Breast epithelium (tissue), 3 donors: ENCODE data around the gene STEAP3.

Experiments used
- POLR2A ChIP-seq: fragments of 450-650 bp; IDR thresholded peaks from one replicate; pipeline ENCODE4 v1.6.1; 2016; ENCODE audit warnings: antibody characterized with exemption, mild to moderate bottlenecking, moderate library complexity
- TF ChIP-seq, protein P1 (sequence below), 3 donors: fragments of 450-650 bp; IDR thresholded peaks; one replicate each; pipeline ENCODE4 v1.5.1; 2016 to 2017; ENCODE audit warnings: antibody characterized with exemption in 3 of 3, mild to moderate bottlenecking in 3 of 3, moderate library complexity in 3 of 3

DNA sequence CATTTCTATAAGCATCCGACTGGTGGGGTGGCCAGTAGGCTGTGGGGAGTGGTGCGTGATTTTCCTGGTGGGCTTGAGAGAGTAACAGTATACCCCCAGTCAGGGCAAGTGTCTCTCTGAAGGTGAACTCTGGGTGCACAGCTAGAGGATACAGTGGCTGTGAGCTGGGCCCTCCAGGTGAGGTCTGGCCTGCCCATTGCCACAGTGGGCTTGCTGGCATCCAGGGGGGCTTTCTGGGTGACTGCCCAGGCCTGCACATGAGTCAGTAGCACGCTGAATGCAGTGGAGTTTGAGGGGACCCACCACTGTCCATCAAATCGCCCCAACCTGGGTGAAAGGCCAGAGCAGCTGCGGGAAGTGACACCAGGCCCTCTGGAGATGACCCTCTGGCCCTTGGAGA lies 4.5 kb downstream of the STEAP3 start:
- TF ChIP-seq, protein P1, sequence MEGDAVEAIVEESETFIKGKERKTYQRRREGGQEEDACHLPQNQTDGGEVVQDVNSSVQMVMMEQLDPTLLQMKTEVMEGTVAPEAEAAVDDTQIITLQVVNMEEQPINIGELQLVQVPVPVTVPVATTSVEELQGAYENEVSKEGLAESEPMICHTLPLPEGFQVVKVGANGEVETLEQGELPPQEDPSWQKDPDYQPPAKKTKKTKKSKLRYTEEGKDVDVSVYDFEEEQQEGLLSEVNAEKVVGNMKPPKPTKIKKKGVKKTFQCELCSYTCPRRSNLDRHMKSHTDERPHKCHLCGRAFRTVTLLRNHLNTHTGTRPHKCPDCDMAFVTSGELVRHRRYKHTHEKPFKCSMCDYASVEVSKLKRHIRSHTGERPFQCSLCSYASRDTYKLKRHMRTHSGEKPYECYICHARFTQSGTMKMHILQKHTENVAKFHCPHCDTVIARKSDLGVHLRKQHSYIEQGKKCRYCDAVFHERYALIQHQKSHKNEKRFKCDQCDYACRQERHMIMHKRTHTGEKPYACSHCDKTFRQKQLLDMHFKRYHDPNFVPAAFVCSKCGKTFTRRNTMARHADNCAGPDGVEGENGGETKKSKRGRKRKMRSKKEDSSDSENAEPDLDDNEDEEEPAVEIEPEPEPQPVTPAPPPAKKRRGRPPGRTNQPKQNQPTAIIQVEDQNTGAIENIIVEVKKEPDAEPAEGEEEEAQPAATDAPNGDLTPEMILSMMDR (IDR thresholded peaks at IDR 0.05): no peak
- TF ChIP-seq POLR2A: no peak
